OCI-LY3 (cell line): ENCODE data around the gene P3H1.

Experiments
- CTCF ChIP-seq: fragments of 200-600, 300-600 bp; sonication (generic); IDR thresholded peaks from 2 replicates; pipeline ENCODE4 v1.5.1; 2014; ENCODE audit warnings: antibody characterized with exemption, low read length, low read depth
- EZH2phosphoT487 ChIP-seq: fragments of 200-600 bp; shearing (Covaris generic); IDR thresholded peaks from 2 replicates; pipeline ENCODE4 v1.6.1; 2018; ENCODE audit warnings: antibody characterized with exemption, mixed run types, low read depth

DNA sequence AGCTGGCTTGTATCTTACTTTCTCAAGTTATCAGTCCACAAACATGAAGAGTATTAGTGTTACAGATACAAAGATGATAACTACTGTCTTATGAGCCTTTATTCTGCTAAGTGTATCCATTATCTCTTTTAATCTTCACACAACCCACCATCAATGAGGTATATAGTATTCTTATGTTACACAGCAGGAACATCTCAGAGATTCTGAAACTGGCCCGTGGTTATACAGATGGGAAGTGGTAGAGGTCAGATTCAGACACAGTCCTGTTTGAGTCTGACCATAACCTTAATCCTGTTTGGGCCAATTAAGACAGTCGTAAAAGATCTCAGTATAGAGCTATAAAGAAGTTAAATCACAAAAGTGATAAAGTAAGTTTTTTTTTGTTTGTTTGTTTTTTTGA is 12.9 kb upstream of the P3H1 start:
- TF ChIP-seq CTCF = no peak
- no peak for TF ChIP-seq EZH2phosphoT487
